ENCODE data around the gene APOL1. TPM values are rescaled to one million over a fixed set of nuclear protein-coding genes. Genes with fewer than 3 reads are reported as not detected.
A peak's percentile ranks its signal among the peaks of the same experiment; 100 is the strongest.

Gene APOL1
- polyA plus RNA-seq, 1 of the 3 experiments (the other 2 are of a cell fraction): 0.56 TPM

- Histone ChIP-seq H3K4me2 (no peak overlapping the region), H3K4me3 (ENCODE audit: low read depth in 2 of 2, low read length in 1 of 2) (no peak overlapping the region), H3K9me3 (no peaks in the 10 kb centered on the region), H2AFZ (ENCODE audit: low read depth) (no peak overlapping the region), H4K20me1 (ENCODE audit: insufficient read depth) (no peaks in the 10 kb centered on the region), H3K36me3 (replicated peaks in 1 of 2; ENCODE audit: control insufficient read depth in 1 of 2, insufficient read depth in 2 of 2, low read length in 1 of 2) (no peaks in the 10 kb centered on the region), H3K9me2 (no peaks in the 10 kb centered on the region), H3K79me2 (ENCODE audit: insufficient read depth) (no peaks in the 10 kb centered on the region), H3K27ac (ENCODE audit: low read depth in 2 of 2, low read length in 1 of 2) (no peak overlapping the region), H3K4me1 (ENCODE audit: control insufficient read depth in 1 of 2, insufficient read depth in 2 of 2, low read depth in 1 of 2, low read length in 1 of 2) (peaks cover 0 to 7% of the 10 kb centered on the region in 2 experiments; a peak in 1 of 4 replicates), H3F3A (replicated peaks; ENCODE audit: insufficient read depth) (no peaks in the 10 kb centered on the region), H3K27me3 (ENCODE audit: insufficient read depth) (peaks cover 23% of the 10 kb centered on the region; the same call in 1 of the 2 replicates), H3K9ac (no peak overlapping the region)
- DNase-seq: no peak
- ChIA-PET CTCF (no interaction called here), POLR2A (no interaction called here)
- 74% methylated on average over 7 of the region's 7 CpGs for WGBS (ENCODE audit: low lambda C conversion rate)
- no peak for TF ChIP-seq RCOR1 (IDR thresholded peaks at IDR 0.05; ENCODE audit: low read length)
- no peak for TF ChIP-seq FOXJ3 (CRISPR knock-in tag; IDR thresholded peaks at IDR 0.05)
- no peak for TF ChIP-seq MEF2A (IDR thresholded peaks at IDR 0.05; ENCODE audit: borderline replicate concordance, low read depth)
Measured at GRCh38 chr22:36218648-36219193, 34.2 kb upstream of the APOL1 start.

- Histone ChIP-seq H3K27ac (ENCODE audit: low read depth in 2 of 2, low read length in 1 of 2) (no peak overlapping the region), H3K9me2 (no peaks in the 10 kb centered on the region), H3K9ac (no peak overlapping the region), H2AFZ (ENCODE audit: low read depth) (no peak overlapping the region), H3K4me1 (ENCODE audit: control insufficient read depth in 1 of 2, insufficient read depth in 2 of 2, low read depth in 1 of 2, low read length in 1 of 2) (peaks cover 0 to 7% of the 10 kb centered on the region in 2 experiments; a peak in 1 of 4 replicates), H4K20me1 (ENCODE audit: insufficient read depth) (no peaks in the 10 kb centered on the region), H3K9me3 (no peaks in the 10 kb centered on the region), H3K36me3 (replicated peaks in 1 of 2; ENCODE audit: control insufficient read depth in 1 of 2, insufficient read depth in 2 of 2, low read length in 1 of 2) (no peaks in the 10 kb centered on the region), H3K4me2 (no peak overlapping the region), H3K27me3 (ENCODE audit: insufficient read depth) (peaks cover 12% of the 10 kb centered on the region; the same call in 1 of the 2 replicates), H3F3A (replicated peaks; ENCODE audit: insufficient read depth) (no peaks in the 10 kb centered on the region), H3K79me2 (ENCODE audit: insufficient read depth) (no peaks in the 10 kb centered on the region), H3K4me3 (ENCODE audit: low read depth in 2 of 2, low read length in 1 of 2) (no peak overlapping the region)
- DNase-seq: no peak
- TF ChIP-seq MEF2A (IDR thresholded peaks at IDR 0.05; ENCODE audit: borderline replicate concordance, low read depth) (no peak), USF1 (IDR thresholded peaks at IDR 0.05; ENCODE audit: borderline replicate concordance, low read depth) (no peak), CHD2 (IDR thresholded peaks at IDR 0.05; ENCODE audit: low read length, partially characterized antibody) (no peak), POLR2AphosphoS5 (IDR thresholded peaks at IDR 0.05; ENCODE audit: low read depth, low read length) (no peak), GABPA (IDR thresholded peaks at IDR 0.05; ENCODE audit: low read depth) (no peak)
- WGBS (ENCODE audit: low lambda C conversion rate): 75% methylated on average over 9 of the region's 9 CpGs
- ChIA-PET CTCF (interaction anchor here (0.9 to 3.8 kb wide), 6 partner anchors 9 to 42 kb away, joined by 4 to 30 read pairs (median 5); partner anchors contain the start of gene APOL2), POLR2A (no interaction called here)
Measured at GRCh38 chr22:36220451-36220921, 32.4 kb upstream of the APOL1 start.

GRCh38 chr22:36221799-36222751, 30.9 kb upstream of the APOL1 start:
- TF ChIP-seq RAD21 (IDR thresholded peaks at IDR 0.05; ENCODE audit: low read length) (peak; percentile 67), CTCF (IDR thresholded peaks at IDR 0.05) (peak; percentile 66), SMC3 (IDR thresholded peaks at IDR 0.05; ENCODE audit: low read depth, low read length) (peak; percentile 75)
- TF ChIP-seq, protein P1, sequence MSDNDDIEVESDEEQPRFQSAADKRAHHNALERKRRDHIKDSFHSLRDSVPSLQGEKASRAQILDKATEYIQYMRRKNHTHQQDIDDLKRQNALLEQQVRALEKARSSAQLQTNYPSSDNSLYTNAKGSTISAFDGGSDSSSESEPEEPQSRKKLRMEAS (IDR thresholded peaks at IDR 0.05; ENCODE audit: low read depth): no peak
- H3K9me3 ChIP-seq: no peaks in the 10 kb centered on the region

More at GRCh38 chr22:36221799-36222751, 30.9 kb upstream of the APOL1 start:
- DNase-seq: peak; percentile 57
- Histone ChIP-seq H3K4me2 (no peak overlapping the region), H3K27ac (ENCODE audit: low read depth in 2 of 2, low read length in 1 of 2) (no peak overlapping the region), H2AFZ (ENCODE audit: low read depth) (no peak overlapping the region), H3K4me1 (ENCODE audit: control insufficient read depth in 1 of 2, insufficient read depth in 2 of 2, low read depth in 1 of 2, low read length in 1 of 2) (peaks cover 0 to 7% of the 10 kb centered on the region in 2 experiments; a peak in 1 of 4 replicates), H3K27me3 (ENCODE audit: insufficient read depth) (peaks cover 7% of the 10 kb centered on the region; the same call in 1 of the 2 replicates), H3K4me3 (ENCODE audit: low read depth in 2 of 2, low read length in 1 of 2) (no peak overlapping the region), H3K79me2 (ENCODE audit: insufficient read depth) (no peaks in the 10 kb centered on the region), H4K20me1 (ENCODE audit: insufficient read depth) (no peaks in the 10 kb centered on the region), H3F3A (replicated peaks; ENCODE audit: insufficient read depth) (no peaks in the 10 kb centered on the region), H3K36me3 (replicated peaks in 1 of 2; ENCODE audit: control insufficient read depth in 1 of 2, insufficient read depth in 2 of 2, low read length in 1 of 2) (no peaks in the 10 kb centered on the region), H3K9ac (no peak overlapping the region), H3K9me2 (no peaks in the 10 kb centered on the region)
- WGBS (ENCODE audit: low lambda C conversion rate): 16% methylated on average over 6 of the region's 7 CpGs
- POLR2A ChIA-PET: no interaction called here
- CTCF ChIA-PET: interaction anchor here (0.6 to 3.8 kb wide), 18 partner anchors 10 to 102 kb away, joined by 3 to 30 read pairs (median 4); partner anchors contain the start of gene APOL2
